Osteoblast (primary cell): ENCODE data around the gene CANX. TPM values are rescaled to one million over a fixed set of nuclear protein-coding genes. Genes with fewer than 3 reads are reported as not detected.

Experiments used
- DNase-seq: peaks from one replicate; pipeline ENCODE4 v3.0.0; 2011; ENCODE audit warnings: low spot score, mixed read lengths; ENCODE audit not compliant: insufficient read length; ENCODE audit errors: missing footprints
- H2AFZ ChIP-seq: 2 replicates; pipeline ENCODE4 v1.6.0; 2011; ENCODE audit warnings: mild to moderate bottlenecking, low read length
- H3K27ac ChIP-seq: 2 replicates; pipeline ENCODE4 v1.5.1; 2011; ENCODE audit warnings: mild to moderate bottlenecking, low read depth, low read length, moderate library complexity
- H3K27me3 ChIP-seq: 2 replicates; pipeline ENCODE4 v1.6.0; 2012; ENCODE audit warnings: mild to moderate bottlenecking, control low read depth, inconsistent platforms, low read length, moderate library complexity; ENCODE audit not compliant: insufficient read depth
- H3K36me3 ChIP-seq: 2 replicates; pipeline ENCODE4 v1.5.1; 2011; ENCODE audit warnings: mild to moderate bottlenecking, low read length, control low read depth, moderate library complexity; ENCODE audit not compliant: insufficient read depth
- H3K4me1 ChIP-seq: 2 replicates; pipeline ENCODE4 v1.5.1; 2011; ENCODE audit warnings: mild to moderate bottlenecking, low read length, control low read depth, moderate library complexity; ENCODE audit not compliant: insufficient read depth
- H3K4me2 ChIP-seq: 2 replicates; pipeline ENCODE4 v1.6.0; 2011; ENCODE audit warnings: mild to moderate bottlenecking, low read length; ENCODE audit not compliant: insufficient read depth
- H3K4me3 ChIP-seq: fragments of 200-600 bp; sonication (generic); 3 replicates; pipeline ENCODE4 v1.5.1; 2012; ENCODE audit warnings: mild to moderate bottlenecking, low read length, inconsistent platforms; ENCODE audit not compliant: insufficient read depth
- H3K79me2 ChIP-seq: 2 replicates; pipeline ENCODE4 v1.6.0; 2012; ENCODE audit warnings: mild to moderate bottlenecking, low read length, control low read depth, inconsistent platforms; ENCODE audit not compliant: insufficient read depth
- H3K9me3 ChIP-seq: 2 replicates; pipeline ENCODE4 v1.5.1; 2011; ENCODE audit warnings: low read depth, low read length, control low read depth
- H4K20me1 ChIP-seq: 2 replicates; pipeline ENCODE4 v1.6.0; 2012; ENCODE audit warnings: mild to moderate bottlenecking, low read length, control low read depth; ENCODE audit not compliant: insufficient read depth
- total RNA-seq: library from RNA; depleted of rRNA; stranded (reverse); fragments of >200 nt; gene quantifications from 2 replicates; pipeline ENCODE4 v1.2.3, GENCODE V29; 2012
- TF ChIP-seq, protein P1 (sequence below): IDR thresholded peaks from 2 replicates; pipeline ENCODE4 v1.5.1; 2011; ENCODE audit warnings: mild to moderate bottlenecking, low read depth, low read length, moderate library complexity; ENCODE audit errors: extremely low read depth

Gene CANX
- total RNA-seq, 1 donor = 698 TPM

DNA sequence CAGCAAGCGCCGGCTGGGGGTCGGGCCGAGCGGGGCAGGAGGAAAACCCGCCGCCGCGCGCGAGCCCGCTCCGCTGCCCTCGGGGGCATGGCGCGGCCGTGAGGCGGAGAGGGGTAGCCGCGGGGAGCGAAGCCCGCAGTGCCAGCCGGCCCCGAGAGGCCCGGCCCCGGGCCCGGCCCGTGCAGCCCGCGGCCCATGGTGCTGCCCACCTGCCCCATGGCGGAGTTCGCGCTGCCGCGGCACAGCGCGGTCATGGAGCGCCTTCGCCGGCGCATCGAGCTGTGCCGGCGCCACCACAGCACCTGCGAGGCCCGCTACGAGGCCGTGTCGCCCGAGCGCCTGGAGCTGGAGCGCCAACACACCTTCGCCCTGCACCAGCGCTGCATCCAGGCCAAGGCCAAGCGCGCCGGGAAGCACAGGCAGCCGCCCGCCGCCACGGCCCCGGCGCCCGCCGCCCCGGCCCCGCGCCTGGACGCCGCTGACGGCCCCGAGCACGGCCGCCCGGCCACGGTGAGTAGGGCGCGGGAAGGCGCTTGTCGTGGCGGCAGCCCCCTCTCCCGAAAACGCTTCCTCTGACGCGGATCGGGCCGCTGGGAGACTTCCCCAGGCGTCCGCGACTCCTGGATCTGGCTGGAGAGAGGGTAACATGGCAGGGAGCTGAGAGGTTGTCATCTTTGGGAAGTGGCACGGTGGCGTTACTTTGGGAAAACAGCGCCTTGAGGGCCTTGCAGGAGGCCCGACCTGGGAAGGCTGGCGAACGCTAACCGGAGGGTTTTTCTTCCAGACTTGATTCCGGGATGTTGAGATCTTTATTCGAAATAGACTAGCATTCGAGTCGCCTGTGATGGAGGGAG lies 34.4 kb downstream of the CANX start:
- H3K4me3 ChIP-seq = peak overlapping the region; percentile 86
- peak overlapping the region; percentile 79 for H3K27ac ChIP-seq
- peaks cover 34% of the 10 kb centered on the region for H3K36me3 ChIP-seq
- peaks cover 39% of the 10 kb centered on the region for H4K20me1 ChIP-seq
- H3K27me3 ChIP-seq = no peaks in the 10 kb centered on the region
- H3K79me2 ChIP-seq = peaks cover 49% of the 10 kb centered on the region
- H3K4me1 ChIP-seq = peaks cover 26% of the 10 kb centered on the region
- H3K4me2 ChIP-seq = peak overlapping the region; percentile 91
- H2AFZ ChIP-seq = peak overlapping the region; percentile 63
- no peaks in the 10 kb centered on the region for H3K9me3 ChIP-seq
- peak; percentile 93 for DNase-seq
- TF ChIP-seq, protein P1, sequence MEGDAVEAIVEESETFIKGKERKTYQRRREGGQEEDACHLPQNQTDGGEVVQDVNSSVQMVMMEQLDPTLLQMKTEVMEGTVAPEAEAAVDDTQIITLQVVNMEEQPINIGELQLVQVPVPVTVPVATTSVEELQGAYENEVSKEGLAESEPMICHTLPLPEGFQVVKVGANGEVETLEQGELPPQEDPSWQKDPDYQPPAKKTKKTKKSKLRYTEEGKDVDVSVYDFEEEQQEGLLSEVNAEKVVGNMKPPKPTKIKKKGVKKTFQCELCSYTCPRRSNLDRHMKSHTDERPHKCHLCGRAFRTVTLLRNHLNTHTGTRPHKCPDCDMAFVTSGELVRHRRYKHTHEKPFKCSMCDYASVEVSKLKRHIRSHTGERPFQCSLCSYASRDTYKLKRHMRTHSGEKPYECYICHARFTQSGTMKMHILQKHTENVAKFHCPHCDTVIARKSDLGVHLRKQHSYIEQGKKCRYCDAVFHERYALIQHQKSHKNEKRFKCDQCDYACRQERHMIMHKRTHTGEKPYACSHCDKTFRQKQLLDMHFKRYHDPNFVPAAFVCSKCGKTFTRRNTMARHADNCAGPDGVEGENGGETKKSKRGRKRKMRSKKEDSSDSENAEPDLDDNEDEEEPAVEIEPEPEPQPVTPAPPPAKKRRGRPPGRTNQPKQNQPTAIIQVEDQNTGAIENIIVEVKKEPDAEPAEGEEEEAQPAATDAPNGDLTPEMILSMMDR = no peak

DNA sequence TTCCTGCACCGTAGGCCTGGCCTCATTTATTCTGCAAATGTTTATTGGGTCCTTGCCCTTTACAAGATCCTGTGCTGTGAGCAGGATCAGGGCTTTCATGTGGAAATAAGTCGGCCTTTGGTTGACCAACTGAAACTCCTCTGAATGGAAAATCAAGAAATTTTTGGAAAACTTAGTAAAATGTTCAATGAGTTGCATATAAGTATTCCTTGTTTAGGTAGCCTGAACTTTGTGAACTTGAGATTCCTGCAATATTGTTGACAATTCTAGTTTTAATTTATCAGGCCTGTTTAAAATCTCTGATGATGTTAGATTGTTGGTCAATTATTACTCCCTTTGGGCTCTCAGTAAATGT lies 35.0 kb downstream of the CANX start:
- Histone ChIP-seq H3K4me3 (peak overlapping the region; percentile 86), H3K9me3 (no peaks in the 10 kb centered on the region), H4K20me1 (peaks cover 45% of the 10 kb centered on the region), H3K79me2 (peaks cover 55% of the 10 kb centered on the region), H3K27ac (peak overlapping the region; percentile 79), H3K4me2 (peak overlapping the region; percentile 91), H3K27me3 (no peaks in the 10 kb centered on the region), H3K4me1 (peaks cover 26% of the 10 kb centered on the region), H3K36me3 (peaks cover 30% of the 10 kb centered on the region), H2AFZ (peak overlapping the region; percentile 63)
- TF ChIP-seq, protein P1 = no peak
- peak; percentile 67 for DNase-seq

DNA sequence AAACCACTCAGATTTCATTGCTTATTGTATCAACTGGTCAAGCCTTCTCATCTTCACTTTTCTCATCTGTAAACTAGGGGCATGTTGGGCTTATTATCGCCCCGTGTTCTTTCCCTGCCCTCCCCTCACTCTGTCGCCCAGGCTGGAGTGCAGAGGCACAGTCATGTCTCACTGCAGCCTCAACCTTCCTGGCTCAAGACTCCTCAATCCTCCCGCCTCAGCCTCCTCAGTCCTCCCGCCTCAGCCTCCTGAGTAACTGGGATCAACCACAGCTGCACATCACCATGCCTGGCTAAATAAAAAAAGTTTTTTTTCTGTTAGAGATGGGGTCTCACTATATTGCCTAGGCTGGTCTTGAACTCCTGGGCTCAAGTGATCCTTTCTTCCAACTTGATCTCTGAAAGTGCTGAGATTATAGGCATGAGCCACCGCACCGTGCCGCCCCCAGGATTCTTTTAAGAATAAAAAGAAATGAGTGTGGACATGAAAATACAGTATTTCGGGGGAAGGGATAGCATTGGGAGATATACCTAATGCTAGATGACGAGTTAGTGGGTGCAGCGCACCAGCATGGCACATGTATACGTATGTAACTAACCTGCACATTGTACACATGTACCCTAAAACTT lies 35.9 kb downstream of the CANX start:
- peaks cover 53% of the 10 kb centered on the region for H4K20me1 ChIP-seq

More for the DNA sequence above, 35.9 kb downstream of the CANX start:
- Histone ChIP-seq H3K4me3 (peak overlapping the region; percentile 86), H3K79me2 (peaks cover 64% of the 10 kb centered on the region), H3K4me1 (peaks cover 26% of the 10 kb centered on the region), H3K9me3 (no peaks in the 10 kb centered on the region), H3K4me2 (peak overlapping the region; percentile 91), H2AFZ (no peak overlapping the region), H3K36me3 (peaks cover 21% of the 10 kb centered on the region), H3K27ac (peak overlapping the region; percentile 79), H3K27me3 (no peaks in the 10 kb centered on the region)
- TF ChIP-seq, protein P1 = no peak
- DNase-seq = no peak
